NCI-H1105 treated with DMSO at 0.1 percent for 48 hours (cell line): Measurements from ENCODE around the gene AQP2.

ENCODE experiments used
- DNase-seq: peaks from one replicate; lab custom pipeline; 2025; lab: John Stamatoyannopoulos, UW

The AQP2 gene, protein sequence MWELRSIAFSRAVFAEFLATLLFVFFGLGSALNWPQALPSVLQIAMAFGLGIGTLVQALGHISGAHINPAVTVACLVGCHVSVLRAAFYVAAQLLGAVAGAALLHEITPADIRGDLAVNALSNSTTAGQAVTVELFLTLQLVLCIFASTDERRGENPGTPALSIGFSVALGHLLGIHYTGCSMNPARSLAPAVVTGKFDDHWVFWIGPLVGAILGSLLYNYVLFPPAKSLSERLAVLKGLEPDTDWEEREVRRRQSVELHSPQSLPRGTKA

DNA sequence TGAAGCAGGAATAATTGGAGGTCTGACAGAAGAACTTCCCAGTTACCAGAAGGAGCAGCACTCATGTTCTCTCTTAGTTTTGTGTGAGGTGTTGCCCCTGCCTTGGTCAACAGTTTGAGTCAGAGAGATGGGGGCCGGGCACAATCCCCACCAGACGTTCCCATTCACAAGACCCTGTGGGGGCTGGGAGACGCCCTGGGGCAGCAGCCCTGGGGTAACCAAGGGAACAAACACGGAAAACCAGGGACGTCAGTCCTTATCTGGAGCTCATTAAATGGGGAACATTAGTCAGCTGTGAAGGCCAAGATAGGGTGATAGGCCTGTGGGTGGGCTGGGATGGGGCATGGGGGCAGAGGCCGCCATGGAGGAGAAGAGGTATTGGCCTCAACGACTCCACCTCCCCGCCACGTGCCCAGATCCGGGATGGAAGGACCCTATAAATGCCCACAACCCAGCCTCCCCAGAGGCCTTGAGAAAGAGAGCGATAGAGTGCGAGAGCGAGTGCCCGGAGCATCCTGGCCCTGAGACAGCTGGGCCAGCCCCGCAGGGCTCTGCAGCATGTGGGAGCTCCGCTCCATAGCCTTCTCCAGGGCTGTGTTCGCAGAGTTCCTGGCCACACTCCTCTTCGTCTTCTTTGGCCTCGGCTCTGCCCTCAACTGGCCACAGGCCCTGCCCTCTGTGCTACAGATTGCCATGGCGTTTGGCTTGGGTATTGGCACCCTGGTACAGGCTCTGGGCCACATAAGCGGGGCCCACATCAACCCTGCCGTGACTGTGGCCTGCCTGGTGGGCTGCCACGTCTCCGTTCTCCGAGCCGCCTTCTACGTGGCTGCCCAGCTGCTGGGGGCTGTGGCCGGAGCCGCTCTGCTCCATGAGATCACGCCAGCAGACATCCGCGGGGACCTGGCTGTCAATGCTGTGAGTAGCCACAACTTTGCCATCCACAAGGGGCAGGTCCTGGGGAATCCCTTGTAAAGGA, at the start of gene AQP2:
AQP2 (plus strand) TSS at position 465 of the 979 bp plus-strand sequence; CDS start at position 559, 94 bp downstream.
- no peak for DNase-seq

DNA sequence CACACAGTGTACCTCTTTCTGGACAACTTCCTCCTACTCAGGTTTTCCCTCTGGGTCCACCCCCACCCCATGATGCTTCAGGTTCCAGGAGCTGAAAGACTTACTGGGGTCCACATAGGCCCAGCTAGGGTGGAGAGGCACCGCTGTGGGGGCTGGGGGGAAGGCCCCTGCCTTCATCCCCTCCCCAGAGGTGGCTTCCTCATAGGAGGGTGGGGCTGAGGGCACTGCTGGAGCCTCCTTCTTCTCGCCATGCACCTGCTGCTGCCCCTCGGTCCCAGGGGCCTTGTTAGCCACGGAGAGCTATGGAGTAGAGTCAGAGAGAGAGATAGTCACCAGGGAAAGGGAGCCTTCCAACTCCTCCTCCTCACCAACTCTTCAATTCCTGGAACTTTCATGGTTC, 49.5 kb upstream of the AQP2 start:
- no peak for DNase-seq

DNA sequence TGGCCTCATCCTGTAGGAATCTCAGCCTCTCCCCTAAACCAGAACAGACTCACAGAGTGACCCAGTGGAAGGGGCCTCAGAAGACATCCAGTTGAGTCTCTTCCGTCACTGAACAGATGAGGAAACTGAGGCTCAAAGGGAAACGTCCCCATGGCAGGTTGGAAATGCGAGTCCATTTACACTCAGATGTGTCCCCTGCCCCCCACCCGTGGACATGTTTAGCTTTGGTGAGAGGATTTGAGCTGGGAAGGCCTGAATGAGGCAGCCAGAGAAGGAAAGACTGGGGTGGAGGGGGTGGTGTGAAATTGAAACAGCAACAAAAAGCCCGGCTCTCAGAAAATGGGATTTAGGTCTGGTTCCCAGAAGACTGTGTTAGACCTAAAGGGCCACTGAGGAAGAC, 48.6 kb upstream of the AQP2 start:
- no peak for DNase-seq

DNA sequence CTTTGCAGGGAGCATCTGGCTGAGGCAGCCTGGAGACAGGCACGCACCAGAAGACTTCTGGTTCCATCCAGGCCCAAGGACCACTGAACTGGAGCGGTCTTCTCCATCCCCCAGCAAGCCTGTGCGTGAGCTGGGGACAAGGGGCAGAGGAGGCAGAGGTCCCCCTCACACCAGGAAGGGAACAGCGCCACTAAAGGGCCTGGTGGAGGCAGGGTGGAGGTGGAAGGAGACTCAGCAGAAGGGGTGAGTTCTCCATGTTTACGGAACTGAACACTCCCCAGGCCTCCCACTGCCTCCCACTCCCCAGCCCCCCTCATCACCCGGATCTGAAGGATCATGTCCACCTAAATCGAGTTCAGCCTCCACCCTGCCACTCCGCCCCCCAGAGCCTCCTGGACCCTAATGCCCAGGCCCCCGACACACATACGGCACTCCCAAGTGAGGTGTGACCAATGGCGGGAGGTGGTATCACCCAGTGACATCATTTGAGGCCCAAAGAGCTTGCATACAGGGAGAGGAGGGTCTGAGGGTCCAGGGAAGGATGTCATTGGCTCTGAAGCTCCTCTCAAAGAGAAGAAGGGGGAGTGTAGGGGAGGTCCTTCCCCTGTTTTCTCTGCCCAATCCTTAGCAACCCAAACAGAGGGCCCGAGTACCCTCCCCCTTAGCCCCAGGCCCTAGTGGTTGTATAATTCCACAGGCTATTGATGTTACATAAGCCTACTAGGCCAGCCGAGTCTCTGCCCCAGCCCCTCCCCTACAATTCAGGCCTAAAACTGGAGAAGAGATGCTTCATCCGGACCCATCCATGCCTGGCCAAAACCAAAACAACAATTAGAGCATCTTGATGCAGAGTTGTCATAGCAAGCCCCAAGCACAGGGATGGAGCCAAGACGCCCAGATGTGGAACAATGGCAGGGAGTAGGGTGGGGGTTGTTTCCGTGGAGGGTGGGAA, 47.9 kb upstream of the AQP2 start:
- DNase-seq = no peak

DNA sequence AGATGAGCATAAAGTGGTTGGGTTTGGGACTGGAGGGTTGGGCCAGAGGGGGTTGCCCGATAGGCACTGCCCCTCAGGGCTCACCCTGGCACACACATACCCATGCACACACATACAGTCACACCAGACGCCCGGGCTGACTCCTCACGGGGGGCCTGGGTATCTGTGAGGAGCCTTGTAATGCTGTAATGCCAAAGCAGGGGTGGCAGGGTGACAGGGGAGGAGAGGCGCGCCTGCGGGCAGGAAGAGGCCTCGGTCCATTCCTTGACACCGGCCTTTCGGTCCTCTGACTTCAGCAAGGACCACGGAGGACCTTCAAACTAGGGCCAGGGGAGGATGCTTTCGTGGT, 47.2 kb upstream of the AQP2 start:
- no peak for DNase-seq

DNA sequence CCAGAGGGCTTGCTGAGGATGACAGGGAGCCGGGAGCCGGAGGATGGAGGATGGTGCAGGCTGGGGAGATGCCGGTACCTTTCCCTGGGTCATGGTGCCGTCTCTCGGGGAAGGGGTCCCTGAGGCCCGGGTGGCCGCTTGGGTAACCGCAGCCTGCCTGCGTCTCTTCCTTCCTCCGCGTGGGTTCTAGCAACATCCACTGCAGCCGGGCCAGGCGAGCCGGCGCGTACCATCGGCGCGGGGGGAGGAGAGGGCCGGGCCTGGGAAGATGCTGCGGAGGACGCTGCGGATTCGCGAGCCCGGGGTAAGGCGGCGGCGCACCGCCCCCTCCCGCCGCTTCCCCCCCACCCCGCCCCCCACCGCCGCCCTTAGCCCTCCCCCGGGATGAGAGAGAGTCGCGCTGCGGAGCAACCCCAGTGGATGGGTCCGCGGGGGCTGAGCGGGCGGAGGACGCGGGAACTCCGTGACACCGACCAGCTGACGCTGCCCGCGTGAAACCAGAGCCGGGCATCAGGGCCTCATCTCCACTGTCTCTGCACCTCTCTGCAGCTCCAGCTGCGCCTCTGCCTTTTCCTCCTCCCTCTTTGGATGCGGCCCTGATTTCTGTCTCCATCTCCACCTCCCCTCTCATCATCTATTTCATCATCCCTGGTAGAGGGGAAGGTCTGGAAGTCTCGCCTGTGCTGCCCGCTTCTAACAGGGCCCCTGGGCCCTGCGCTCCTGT, 46.7 kb upstream of the AQP2 start, which contains the start of gene FAIM2:
FAIM2 (minus strand) TSS at position 201 of the 724 bp plus-strand sequence; CDS start at position 93, 108 bp downstream.
- peak; percentile 32 for DNase-seq

DNA sequence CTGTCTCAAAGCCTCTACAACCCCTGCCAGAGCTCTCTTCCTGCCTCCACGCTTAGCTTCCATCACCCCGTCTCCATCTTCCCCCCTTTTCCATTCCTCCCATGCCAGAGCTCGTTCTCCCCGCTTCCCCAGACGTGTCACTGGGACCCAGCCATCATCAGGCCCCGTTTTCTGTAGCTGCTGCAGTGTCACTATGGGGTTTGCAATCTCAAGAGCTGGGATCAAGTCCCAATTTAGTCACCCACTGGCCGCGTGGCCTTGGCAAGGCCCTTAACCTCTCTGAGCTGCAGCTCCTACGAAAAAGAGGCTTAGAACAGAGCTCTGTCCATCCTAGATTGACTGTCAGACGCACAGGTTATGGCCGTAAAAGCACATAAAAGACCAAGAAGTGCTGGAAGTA, 45.9 kb upstream of the AQP2 start:
- DNase-seq = no peak

DNA sequence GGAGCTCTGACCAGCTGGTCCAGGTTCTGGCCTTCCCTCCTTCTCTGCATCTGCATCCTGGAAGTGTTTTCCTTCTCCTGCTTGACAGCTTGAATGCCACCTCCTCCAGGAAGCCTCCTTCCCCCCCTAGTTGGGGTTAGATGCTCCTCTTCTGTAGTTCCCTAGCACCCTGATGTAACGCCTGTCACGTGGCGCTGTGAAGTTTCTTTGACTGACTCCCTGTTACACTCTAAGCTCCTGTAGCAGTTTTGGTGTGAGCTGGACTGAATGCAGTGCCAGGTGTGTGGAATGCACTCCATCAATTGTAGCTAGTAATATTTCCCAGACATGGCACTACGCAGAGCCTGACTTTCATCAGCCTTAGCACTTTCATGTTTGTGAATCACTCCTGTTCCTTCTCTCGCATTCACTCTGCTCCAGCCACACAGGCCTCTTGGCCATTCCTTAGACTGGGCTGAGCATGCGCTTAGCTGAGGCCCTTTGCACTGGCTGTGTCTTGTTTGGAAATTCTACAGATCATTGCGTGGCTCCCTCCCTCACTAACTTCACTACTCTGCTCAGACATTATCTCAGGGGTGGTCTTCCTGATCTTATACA, 44.7 kb upstream of the AQP2 start:
- DNase-seq = no peak

DNA sequence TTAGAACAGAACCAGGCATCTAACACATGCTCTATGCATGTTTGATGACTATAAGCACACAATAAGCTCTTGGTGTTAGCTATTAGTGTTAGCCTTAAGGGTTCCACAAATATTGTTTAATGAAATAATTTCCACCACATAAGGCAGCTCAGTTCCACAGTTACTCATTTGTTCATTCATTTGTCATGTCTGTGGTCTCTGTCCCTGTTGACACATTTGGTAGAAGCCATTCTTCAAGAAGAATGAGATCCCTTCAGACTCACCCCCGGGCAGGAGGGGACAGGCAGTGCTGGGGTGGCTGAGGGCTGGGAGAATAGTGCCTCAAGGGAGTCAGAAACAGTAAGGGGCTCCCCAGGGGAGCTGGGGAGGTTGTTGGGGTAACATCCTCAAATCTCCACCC, 43.2 kb upstream of the AQP2 start:
- DNase-seq = no peak

DNA sequence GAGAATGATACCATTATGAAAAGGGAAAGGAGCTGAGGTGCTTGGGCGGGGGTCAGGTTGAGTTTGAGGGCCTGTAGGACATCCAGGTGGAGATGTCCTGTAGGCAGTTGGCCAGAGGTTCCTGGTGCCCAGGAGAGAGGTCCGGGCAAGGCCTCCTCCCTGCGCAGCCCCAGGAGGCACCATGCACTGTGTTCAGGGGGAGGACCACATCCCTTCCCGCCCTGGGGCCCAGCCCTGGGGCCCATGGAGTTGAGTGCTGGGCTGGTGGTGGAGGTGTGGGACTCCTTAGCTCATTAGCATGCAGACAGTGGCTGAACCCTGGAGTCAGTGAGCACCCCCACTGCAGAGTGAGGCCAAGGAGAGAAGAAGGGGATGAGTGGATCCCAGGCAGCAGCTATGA, 41.2 kb upstream of the AQP2 start:
- DNase-seq = no peak

DNA sequence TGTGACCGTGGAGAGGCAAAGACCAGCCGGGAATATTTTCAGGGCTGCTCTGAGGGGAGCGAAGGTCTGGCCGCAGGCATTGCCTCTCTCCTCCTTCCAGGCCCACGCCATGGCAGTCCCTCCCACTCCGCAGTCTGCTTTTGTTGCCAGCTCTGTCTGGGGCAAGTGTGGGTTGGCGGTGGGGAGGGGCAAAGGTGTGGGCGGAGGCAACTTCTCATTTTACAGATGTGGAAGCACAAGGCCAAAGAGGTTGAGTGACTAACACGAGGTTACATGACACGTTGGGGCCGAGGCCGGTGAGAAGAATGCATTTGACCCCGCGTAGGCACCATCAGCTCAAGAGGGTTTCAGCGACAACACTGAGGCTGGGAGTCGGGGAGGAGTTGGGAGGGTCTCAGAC, 40.7 kb upstream of the AQP2 start:
- no peak for DNase-seq

DNA sequence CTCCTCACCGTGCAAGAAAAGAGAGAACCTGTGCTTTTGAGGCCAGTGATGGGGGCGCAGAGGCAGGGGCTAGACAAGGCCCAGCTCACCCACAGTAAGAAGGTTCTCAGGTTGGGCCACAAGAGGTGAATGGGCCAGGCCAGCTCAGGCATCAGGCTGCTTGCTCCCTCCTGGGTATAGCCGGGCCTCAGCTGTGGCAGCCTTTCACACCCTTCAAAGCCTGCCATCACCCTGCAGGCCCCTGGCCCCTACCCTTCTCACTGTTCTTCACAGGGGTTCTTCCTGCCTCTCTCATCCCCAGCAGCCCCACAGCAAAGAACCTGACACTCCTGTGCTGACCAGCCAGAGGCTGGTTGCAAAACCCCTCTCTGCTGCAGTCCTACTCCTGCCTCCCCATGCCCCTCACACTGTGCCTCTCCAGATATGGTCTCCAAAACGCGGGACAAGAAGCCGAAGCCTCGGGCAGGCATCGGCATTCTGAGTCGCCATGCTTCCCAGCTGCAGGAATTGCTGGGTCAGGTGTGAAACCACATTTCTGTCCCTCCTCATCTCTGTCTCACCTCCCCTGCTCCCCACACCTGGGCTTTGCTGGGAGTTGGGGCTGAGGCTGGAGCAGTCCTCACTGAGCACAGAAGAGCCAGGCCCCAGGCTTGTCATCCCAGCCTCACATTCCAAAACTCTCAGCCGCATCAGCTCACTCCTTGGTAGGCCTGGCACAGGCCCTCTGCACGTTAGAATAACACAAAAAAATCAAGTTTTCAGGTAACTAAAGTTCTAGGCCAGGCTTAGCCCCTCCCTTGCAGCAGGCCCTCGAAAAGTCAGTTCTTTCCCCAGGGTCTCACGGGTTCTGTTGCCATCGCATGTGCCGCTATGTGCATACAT, 40.0 kb upstream of the AQP2 start:
- DNase-seq = no peak

DNA sequence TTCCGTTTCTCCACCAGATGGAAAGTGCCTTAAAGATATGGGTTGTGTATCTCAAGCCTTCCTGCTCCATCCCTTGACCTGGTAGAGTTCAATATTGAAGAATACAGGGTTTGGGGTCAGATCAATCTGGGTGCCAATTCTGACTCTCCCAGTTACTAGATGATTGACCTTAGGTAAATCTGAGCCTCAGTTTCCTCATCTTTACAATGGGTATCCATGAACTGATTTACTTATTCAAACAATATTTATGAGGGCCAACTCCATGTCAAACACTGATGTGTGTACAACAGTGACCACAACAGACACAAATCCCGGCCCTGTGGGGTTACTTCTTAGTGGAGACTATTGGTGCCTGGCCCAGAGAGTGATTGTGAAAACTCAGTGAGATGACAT, 39.3 kb upstream of the AQP2 start:
- no peak for DNase-seq

DNA sequence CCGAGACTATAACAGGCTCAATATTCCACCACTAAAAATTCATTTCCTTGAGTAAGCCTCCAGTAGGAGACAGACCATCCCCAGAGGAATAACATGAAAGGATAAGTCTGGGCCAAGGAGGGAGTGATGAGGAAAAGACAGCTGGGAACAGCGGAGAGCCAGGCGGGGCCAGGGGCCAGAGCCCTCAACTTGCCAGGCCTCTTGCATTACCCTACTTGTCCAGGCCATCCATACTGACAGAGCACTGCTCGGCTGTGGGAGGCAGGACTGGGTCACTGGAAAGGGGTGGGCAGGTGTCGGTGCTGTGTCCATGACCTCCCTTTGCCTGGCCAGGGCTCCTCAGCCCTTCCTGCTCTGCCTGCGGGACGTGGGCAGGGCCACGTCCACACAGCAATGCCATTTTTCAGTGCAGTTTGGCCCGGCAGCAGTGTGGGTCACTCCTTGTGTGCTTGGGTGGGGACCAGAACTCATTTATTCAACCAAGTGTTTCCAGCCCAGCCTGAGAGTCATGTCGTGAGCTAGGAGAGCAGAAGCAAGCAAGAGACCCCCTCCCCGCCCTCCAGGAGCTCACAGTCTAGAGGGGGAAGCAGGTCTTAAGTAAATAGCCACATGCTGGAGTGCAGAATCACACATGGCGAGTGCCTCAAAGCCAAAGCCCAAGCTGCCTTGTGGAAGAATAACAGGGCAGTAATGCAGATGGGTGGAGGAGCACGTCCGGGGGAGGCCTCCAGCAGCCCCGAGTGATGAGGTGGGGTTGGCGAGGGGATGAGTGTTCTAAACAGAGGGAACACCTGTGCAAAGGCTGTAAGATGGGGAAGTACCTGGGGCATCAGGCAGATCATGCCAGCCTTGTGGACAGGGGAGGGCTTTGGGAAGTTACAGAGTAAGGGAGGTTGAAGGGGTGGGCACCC, 37.9 kb upstream of the AQP2 start:
- DNase-seq = no peak

DNA sequence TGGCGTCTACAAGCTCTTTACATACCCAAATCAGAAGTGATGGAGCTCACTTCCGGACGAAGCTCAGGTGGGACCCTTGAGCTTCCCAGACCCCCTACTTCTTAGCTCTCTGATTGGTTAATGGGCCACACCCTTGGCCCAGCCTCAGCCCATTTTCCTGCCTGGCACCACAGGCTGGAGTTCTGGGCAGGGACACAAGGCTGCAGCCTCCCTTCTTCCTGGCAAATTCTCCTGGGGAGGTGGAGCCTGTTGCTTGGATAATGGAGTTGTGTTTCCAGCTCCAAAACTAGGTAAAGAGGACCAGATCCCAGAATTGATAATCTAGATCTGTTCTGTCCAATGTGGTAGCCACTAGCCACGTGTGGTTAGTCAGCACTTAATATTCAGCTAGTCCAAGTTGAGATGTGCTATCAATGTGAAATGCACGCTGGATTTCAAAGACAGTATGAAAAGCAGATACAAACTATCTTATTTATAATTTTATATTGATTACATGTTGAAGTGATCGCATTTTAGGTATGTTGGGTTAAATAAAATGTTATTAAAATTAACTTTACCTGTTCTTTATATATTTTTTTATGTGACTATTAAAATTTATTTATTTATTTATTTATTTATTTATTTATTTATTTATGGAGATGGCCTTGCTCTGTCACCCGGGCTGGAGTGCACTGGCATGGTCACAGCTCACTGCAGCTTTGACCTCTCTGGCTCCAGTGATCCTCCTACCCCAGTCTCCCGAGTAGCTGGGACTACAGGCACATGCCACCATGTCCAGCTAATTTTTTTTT, 34.2 kb upstream of the AQP2 start:
- DNase-seq = no peak

DNA sequence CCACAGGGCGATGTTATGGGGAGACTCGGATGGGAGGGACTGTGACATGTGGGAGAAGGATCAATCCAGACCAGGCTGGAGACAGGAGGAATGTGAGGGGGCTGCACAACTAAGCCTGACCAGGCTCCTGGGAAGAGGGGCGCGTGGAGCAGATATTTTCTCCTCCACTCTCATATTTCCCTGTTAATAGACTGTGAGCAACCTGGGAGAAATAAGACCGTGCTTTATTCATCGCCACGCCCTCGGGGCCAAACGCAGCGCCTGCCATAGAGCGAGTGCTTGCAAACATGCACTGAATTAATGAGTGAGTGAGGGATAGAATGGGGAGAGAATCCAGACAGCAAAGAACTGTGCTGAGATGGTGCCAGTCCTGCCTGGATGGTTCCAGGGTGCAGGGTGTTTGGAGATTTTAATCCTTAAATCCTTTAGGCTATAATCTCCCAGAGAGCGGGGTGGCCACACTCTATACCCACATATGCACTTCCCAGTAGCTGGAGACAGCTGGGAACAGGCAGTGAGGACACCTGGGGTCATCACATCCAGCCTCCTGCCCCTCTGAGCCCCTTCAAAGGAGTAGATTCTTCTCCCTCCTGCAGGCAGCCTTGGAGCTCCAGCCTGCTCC, 33.3 kb upstream of the AQP2 start:
- no peak for DNase-seq

DNA sequence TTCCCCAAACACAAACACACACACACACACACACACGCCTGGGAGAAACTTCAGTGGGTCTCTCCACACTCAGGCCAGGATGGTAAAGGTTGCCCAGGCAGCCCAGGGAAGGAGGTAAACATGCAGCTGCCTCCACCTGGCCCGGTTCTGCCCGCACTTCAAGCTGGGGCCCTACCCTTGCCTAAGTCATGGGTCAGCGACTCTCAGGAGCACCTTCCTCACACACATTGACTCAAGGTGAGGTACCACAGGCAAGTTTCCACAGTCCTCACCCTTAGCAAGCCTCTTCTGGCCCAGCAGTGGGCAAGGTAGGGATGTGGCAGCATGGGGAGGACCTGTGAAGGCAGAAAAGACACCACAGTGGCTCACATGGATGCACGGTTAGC, 32.8 kb upstream of the AQP2 start:
- DNase-seq = no peak
